GM23248 (cell line): Measurements from ENCODE around the gene RBMXL3.

Experiments
- EZH2 ChIP-seq: fragments of 200-600 bp; sonication (generic); IDR thresholded peaks from 2 replicates; pipeline ENCODE4 v1.6.1; 2018; ENCODE audit warnings: antibody characterized with exemption, mild to moderate bottlenecking; ENCODE audit not compliant: insufficient read depth, poor library complexity, severe bottlenecking
- EZH2phosphoT487 ChIP-seq: fragments of 200-600 bp; sonication (generic); IDR thresholded peaks from 2 replicates; pipeline ENCODE4 v1.6.1; 2018; ENCODE audit warnings: antibody characterized with exemption, moderate library complexity, mild to moderate bottlenecking, low read depth; ENCODE audit not compliant: insufficient read depth

DNA sequence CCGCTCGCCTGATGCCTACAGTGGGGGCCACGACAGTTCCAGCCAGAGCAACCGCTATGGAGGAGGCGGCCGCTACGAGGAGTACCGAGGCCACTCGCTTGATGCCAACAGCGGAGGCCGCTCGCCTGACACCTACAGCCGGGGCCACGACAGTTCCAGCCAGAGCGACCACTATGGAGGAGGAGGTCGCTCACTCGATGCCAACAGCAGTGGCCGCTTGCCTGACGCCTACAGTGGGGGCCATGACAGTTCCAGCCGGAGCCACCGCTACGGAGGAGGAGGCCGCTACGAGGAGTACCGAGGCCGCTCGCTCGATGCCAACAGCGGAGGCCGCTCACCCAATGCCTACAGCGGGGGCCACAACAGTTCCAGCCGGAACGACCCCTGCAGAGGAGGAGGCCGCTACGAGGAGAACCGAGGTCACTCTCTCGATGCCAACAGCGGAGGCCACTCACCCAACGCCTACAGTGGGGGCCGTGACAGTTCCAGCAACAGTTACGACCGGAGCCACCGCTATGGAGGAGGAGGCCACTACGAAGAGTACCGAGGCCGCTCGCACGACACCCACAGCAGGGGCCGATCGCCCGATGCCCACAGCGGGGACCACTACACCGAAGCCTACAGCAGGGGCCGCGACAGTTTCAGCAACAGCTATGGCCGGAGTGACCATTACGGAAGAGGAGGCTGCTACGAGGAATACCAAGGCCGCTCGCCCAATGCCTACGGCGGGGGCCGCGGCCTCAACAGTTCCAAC, 2.5 kb downstream of the RBMXL3 start:
- TF ChIP-seq EZH2 (no peak), EZH2phosphoT487 (no peak)
